Right atrium auricular region (tissue), 2 donors: ENCODE data around the gene ODAD3. TPM values are rescaled to one million over a fixed set of nuclear protein-coding genes. Genes with fewer than 3 reads are reported as not detected.
"Not testable (repeated sequence)": the region's sequence is repeated elsewhere in the genome, so short reads cannot be mapped to it uniquely, and the experiment has no call there.

ENCODE experiments used
- DNase-seq: peaks from one replicate; pipeline ENCODE4 v3.0.0-alpha.2; 2019; ENCODE audit warnings: low spot score
- H3K27ac ChIP-seq, 2 donors: fragments of 200-600 bp; sonication (generic); 1 replicate in 1 of 2; 2 replicates in 1 of 2; pipeline ENCODE4 v1.5.1; 2016 to 2019
- H3K27me3 ChIP-seq, 2 donors: fragments of 200-600 bp; sonication (generic); one replicate each; pipeline versions ENCODE4 v1.5.1 to v1.6.0; 2017 to 2019
- H3K36me3 ChIP-seq: fragments of 200-600 bp; sonication (generic); one replicate; pipeline ENCODE4 v1.5.1; 2016
- H3K4me1 ChIP-seq, 2 donors: fragments of 200-600 bp; sonication (generic); one replicate each; pipeline versions ENCODE4 v1.5.1 to v1.6.0; 2017 to 2019
- H3K4me3 ChIP-seq, 2 donors: fragments of 200-600 bp; sonication (generic); 1 replicate in 1 of 2; 2 replicates in 1 of 2; pipeline ENCODE4 v1.5.1; 2017 to 2019; ENCODE audit warnings: mild to moderate bottlenecking in 1 of 2, moderate library complexity in 1 of 2
- H3K9me3 ChIP-seq, 2 donors: fragments of 200-600 bp; sonication (generic); one replicate each; pipeline ENCODE4 v1.5.1; 2019
- total RNA-seq, 2 donors: library from RNA; depleted of rRNA; stranded (reverse); fragments of >200 nt; gene quantifications; one replicate each; pipeline ENCODE4 v1.1.0, GENCODE V29; 2016
- TF ChIP-seq, protein P1 (sequence below), 2 donors: fragments of 200-600 bp; sonication (generic); IDR thresholded peaks; one replicate each; pipeline ENCODE4 v1.5.1; 2019; ENCODE audit warnings: antibody characterized with exemption in 2 of 2

The ODAD3 gene
- total RNA-seq, 2 donors from 2014 or later = 0.22 to 0.59 TPM

DNA sequence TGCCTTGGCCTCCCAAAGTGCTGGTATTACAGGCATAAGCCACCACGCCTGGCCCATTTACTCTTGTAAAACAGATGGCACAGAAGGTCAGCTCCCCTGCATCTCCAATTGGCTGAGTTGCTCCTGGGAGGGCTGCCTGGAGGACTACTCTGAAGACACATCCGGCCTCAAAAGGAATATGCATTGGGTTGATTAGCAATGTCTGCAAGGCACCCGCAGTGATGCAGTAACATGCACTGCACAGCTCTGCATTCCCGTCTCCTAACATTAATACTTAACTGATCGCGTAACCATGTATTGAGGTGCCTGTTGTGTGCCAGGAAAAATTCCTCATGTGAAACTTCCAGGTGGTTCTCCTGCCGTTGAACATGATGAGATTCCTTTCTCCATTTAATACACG is 40.9 kb upstream of the ODAD3 start:
- H3K4me1 ChIP-seq = peaks cover 0 to 16% of the 10 kb centered on the region in 2 donors
- TF ChIP-seq, protein P1, sequence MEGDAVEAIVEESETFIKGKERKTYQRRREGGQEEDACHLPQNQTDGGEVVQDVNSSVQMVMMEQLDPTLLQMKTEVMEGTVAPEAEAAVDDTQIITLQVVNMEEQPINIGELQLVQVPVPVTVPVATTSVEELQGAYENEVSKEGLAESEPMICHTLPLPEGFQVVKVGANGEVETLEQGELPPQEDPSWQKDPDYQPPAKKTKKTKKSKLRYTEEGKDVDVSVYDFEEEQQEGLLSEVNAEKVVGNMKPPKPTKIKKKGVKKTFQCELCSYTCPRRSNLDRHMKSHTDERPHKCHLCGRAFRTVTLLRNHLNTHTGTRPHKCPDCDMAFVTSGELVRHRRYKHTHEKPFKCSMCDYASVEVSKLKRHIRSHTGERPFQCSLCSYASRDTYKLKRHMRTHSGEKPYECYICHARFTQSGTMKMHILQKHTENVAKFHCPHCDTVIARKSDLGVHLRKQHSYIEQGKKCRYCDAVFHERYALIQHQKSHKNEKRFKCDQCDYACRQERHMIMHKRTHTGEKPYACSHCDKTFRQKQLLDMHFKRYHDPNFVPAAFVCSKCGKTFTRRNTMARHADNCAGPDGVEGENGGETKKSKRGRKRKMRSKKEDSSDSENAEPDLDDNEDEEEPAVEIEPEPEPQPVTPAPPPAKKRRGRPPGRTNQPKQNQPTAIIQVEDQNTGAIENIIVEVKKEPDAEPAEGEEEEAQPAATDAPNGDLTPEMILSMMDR (IDR thresholded peaks at IDR 0.05) = no peak
- no peak overlapping the region for H3K27ac ChIP-seq
- H3K27me3 ChIP-seq = peaks cover 3 to 16% of the 10 kb centered on the region in 2 donors
- H3K4me3 ChIP-seq = no peak overlapping the region
- no peaks in the 10 kb centered on the region for H3K36me3 ChIP-seq
- H3K9me3 ChIP-seq = no peaks in the 10 kb centered on the region
- no peak for DNase-seq

- H3K27ac ChIP-seq, H3K36me3 ChIP-seq, H3K4me3 ChIP-seq, DNase-seq, H3K9me3 ChIP-seq: not testable (repeated sequence)
- H3K4me1 ChIP-seq = peaks cover 0 to 12% of the 10 kb centered on the region in 2 donors
- H3K27me3 ChIP-seq = peaks cover 3 to 11% of the 10 kb centered on the region in 2 donors
Measured at GRCh38 chr19:11475343-11475742, 40.4 kb upstream of the ODAD3 start.

DNA sequence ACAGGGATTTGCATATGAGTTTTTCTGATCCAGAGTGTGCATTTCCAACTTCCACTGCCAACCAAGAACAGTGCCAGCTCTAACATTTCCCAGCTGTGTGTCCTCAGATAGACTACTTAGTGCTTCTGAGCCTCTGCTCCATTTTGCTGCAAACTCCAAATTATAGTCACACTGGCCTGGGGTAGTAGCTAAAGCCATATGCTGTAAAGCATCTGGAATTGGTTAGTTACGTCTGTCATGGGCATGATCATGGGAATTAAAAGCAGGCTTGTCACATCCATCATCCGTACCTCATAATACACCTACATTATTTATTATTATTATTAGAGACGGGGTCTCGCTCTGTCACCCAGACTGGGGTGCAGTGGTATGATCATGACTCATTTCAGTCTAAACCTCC is 38.8 kb upstream of the ODAD3 start:
- Histone ChIP-seq H3K4me3 (no peak overlapping the region), H3K36me3 (no peaks in the 10 kb centered on the region), H3K27me3 (no peaks in the 10 kb centered on the region), H3K27ac (no peak overlapping the region), H3K4me1 (no peaks in the 10 kb centered on the region), H3K9me3 (no peaks in the 10 kb centered on the region)
- TF ChIP-seq, protein P1 (IDR thresholded peaks at IDR 0.05) = no peak
- DNase-seq = no peak

GRCh38 chr19:11468266-11468845 is 33.4 kb upstream of the ODAD3 start:
- not testable (repeated sequence) for H3K27ac ChIP-seq, H3K9me3 ChIP-seq, H3K36me3 ChIP-seq, H3K27me3 ChIP-seq, H3K4me3 ChIP-seq, DNase-seq, H3K4me1 ChIP-seq

GRCh38 chr19:11465600-11465999 is 30.7 kb upstream of the ODAD3 start:
- Histone ChIP-seq H3K27ac (no peak overlapping the region), H3K9me3 (no peaks in the 10 kb centered on the region), H3K36me3 (no peaks in the 10 kb centered on the region), H3K4me1 (no peaks in the 10 kb centered on the region), H3K4me3 (no peak overlapping the region), H3K27me3 (no peaks in the 10 kb centered on the region)
- DNase-seq = no peak
- TF ChIP-seq, protein P1 (IDR thresholded peaks at IDR 0.05) = no peak

- Histone ChIP-seq H3K9me3 (no peaks in the 10 kb centered on the region), H3K27ac (no peak overlapping the region), H3K4me3 (no peak overlapping the region), H3K36me3 (no peaks in the 10 kb centered on the region), H3K4me1 (no peaks in the 10 kb centered on the region), H3K27me3 (no peaks in the 10 kb centered on the region)
- no peak for DNase-seq
- TF ChIP-seq, protein P1 (IDR thresholded peaks at IDR 0.05) = no peak
Measured at GRCh38 chr19:11464333-11465265, 29.7 kb upstream of the ODAD3 start.
